Activated CD8-positive, alpha-beta memory T cell treated with anti-CD3 and anti-CD28 coated beads, Interleukin-2, amount 50 U/mL, for 4 hours (primary cell): ENCODE measurements around the gene DAPK2.

Experiments
- DNase-seq: peaks from one replicate; pipeline ENCODE4 v3.0.0-alpha.2; 2020

The DAPK2 gene

DNA sequence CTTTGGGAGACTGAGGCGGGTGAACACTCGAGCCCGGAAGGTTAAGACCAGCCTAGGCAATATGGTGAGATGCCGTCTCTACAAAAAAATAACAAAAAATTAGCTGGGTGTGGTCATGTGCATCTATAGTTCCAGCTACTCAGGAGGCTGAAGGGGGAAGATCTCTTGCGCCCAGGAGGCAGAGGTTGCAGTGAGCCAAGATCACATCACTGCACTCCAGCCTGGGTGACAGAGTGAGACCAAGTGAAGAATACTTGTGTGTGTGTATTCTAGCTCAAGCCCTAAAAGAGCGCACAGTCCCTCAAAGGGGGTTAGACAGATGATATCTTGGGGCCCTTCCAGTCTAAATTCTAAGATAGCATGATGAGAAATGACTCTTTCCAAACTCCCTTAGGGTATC lies 23.7 kb downstream of the DAPK2 start:
- no peak for DNase-seq

DNA sequence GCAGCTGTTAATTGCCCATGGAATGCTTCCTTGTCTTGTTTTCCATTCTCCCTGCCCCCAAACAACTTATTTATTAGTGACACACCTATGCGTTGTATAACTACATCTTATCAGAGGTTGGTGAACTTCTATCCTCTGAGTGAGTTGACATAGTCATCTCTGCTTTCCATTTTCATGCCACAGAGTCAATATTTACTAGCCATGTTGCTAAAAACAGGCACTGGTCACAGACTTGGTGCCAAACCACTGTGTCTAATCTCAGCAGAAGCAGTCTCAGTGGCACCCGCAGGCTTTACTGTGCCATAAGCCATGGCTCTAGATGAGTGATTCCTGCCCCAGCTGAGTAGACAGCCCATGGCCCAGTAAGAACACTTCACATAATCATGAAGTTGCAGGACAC lies 26.5 kb downstream of the DAPK2 start:
- no peak for DNase-seq

DNA sequence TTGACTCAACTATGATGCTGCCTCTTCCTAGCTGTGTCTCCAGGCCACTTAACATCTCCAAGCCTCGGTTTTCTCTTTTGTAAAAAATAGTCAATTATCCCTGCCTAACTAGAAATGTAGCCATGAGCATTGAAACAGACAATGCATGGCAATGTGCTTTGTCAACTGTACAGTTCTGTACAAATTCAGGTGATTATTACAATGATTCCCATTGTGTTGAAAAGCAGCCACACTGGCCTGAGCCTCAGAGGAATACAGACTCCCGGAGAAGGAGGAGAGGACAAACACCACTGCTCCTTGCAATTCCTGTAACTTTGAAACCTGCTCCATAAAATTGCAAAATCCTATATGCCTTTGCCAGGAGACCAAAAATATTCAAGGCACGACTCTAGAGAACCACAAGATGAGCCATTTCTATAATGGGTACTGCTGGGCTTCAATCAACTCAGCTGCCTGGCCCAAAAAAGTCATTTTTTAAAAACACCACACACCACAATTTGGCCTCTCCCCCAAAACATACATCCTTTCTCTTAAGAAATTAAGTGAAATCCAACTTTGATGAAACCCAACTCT lies 28.6 kb downstream of the DAPK2 start:
- no peak for DNase-seq

DNA sequence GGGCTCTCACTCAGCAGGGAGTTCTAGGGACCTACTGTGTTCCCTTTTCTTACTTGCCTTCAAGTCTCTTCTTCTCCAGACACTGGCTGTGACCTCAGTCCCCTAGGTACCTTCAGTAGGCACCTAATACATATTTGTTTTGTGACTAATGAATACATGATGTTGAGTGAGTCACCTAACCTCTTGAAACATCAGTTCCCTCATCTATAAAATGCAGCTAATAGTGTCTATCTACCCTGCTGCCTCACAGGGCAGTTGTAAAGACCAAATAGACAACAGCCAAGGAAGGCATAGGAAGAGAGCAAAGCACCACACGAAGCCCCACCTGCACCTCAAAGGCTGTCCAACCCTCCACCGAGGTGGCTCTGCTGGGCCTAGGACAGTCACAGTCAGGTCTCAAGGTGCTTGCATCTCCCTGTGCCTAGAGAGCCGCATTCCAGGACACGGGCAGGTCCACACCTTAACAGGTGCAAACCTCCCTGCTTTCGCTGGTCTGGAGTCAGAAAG lies 29.1 kb downstream of the DAPK2 start:
- DNase-seq, result no peak

DNA sequence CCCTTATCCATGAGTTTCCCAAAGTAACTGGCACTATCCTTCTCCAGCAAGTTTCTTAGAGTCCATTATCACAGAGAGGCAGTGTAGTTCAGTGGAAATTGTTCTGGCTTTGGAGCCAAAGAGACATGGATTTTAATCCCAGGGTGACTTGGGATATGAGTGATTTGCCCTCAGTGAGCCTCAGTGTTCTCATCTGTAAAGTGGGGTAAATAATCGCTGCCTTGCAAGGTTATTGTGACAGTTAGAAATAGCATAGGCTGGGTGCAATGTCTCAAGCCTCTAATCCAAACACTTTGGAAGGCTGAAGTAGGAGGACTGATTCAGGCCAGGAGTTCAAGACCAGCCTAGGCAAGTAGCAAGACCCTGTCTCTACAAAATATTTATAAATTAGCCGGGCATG lies 30.0 kb downstream of the DAPK2 start:
- DNase-seq, result no peak

DNA sequence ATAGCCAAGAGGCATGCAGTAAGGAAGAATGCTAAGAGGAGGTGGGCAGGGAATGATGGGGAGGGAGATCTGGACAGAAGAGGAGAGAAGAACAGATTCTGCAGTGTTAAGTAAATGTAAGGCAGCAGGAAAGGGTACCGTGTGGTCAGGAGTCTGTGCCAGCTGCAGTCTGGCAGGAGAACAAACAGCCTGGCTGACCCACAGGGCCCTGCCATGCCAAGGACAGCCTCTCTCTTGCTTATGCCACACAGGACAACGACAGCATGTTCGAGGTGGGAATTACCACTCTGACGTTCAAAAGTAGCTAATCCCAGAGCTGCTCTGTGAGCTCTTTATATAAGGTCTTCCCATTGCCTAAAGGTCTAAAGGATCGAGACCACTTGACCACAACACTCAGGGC lies 31.3 kb downstream of the DAPK2 start:
- DNase-seq, result no peak

DNA sequence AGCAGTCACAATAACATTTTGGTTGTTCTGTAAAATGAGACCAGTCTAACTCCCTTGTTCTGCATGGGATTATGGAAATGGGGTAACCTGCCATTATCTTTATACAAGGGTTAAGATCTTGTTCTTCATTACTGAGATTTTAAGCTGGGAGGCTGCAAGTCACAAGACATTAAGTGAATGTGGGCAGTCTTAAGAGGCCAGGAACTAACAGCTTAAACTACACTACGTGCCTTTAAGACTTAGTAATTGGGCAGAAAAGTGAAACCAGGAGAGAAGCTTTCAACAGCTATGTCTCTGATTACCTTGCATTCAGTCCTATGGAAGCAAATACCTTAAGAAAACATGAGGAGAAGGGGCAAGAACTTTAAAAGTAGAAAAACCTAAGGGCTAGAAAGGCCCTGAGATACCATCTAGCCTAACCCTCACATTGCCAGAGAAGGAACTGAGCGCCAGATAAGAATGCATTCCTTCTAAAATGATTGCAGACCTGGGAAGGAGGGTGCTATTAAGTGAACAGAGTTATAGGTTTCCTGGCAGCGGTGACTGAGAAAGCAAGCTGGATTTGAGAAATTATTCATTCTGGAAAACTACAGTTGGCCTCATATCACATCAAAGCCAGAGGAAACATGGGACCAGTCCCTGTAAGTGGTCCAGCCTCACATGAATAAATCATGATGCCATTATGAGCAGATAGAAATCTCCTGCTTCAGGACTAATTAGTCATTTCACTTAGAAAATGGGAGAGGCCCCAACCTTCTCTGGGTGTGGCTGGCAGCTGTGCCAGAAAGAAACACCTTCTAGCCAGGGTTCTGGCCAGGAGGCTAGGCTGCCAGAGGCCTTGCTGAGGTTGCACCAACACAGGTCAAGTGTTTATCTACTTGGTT lies 32.9 kb downstream of the DAPK2 start:
- DNase-seq, result no peak

DNA sequence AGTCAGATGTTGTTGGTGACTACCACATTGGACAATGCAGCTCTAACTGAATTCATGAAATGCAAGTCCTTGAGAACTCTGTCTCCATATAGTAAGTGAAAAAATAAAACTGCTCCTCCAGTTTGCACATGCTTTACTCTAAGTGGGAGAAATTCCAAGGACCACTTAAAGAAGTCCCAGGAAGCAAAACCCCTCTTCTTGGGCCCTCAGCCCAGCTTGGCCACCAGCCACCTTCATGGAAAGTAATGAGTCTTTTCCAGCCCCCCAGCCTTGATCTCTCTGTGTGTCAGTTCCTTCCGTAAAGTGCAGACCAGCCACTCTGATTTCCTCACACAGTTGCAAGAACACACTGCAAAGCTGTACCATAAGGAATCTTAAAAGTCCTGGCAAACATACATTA lies 34.5 kb downstream of the DAPK2 start:
- no peak for DNase-seq

DNA sequence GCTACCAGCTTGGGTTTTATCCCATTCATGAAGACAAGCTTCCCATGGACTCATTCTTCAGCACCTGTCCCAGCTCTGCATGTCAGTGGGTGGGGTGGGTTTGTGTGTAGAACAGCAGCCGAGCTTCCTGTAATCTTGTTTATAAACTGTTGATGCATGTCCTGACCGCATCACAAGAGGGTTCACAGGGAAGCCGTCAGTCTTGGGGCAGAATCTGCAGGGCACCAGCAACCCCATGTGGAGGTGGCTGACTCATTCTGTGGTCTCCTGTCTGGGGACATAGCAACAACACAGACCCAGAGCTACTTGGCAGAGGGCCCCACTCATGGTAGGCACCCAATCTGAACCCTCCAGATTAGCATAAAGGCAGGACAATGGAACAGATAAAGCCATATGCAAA lies 35.6 kb downstream of the DAPK2 start:
- DNase-seq, result peak; percentile 83

DNA sequence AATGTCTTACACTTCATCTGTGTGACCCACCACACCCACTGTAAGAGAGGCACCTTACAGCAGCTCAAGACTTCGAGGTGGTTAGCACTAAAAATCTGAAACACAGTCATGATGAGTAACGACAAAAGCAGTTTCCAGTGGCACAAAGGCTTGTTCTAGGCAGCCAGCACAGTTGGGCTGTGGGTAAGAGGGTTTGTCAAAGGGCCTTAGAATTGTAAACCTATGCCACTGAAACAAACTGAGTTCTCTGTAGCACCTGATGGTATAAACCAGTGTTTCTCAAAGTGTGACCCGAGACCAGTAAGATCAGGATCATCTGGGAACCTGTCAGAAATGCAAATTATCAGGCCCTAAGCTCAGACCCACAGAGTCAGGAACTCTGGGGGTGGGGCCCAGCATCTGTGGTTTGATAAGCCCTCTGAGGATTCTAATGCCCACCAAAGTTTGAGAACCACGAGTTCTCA lies 36.5 kb downstream of the DAPK2 start:
- peak; percentile 46 for DNase-seq

DNA sequence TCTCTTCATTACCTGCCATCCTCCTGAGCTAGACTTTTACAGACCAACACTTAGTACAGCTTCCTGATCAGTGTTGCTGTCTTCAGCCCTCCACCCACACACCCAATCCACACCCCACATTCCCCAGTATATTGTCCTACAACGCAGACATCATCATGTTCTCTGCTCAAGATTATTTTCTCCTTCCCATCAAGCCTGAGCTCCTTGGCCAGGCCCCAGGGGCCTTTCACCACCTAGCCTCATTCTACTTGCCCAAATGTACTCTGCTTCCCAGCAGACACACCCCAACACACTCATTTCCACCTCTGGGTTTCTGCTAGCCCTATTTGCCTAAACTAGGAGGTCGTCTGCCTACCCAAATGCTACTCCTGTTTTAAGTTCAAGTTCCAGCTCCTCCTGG lies 37.0 kb downstream of the DAPK2 start:
- no peak for DNase-seq

DNA sequence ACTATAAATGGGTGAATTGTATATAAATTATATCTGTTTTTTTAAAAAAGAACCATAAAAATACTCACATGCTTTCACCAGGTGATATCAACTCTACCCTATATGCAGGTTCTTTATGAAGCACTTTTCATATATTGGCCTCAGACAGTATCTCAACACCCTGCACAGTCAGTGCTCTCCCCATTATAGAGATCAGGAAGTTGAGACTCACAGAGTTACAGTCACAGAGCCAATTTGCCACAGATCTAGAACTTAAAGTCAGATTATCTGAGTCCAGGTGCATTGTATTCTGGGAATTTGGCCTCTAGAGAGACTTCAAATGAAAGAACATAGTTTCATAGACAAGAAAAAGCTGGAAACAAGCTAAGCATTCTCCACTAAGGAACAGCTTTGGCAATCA lies 38.1 kb downstream of the DAPK2 start:
- DNase-seq, result no peak

DNA sequence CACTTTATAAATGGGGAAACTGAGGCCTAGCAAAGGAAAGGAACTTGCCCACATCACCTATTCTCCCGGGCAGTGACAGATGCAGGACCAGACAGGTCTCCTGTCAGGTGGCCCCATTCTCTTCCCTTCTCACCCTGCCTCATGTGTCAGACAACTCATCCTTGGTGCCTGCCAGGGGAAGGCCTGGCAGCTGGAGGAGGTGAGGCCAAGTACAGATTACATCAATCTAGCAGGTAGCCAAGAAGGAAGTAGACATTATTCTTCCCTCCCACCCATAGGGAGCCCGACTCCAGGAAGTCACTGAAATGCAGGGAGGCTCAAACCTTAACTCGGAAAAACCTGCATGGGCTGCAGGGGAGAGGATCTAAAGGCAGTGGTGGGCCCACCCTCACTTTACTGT lies 39.6 kb downstream of the DAPK2 start:
- DNase-seq, result no peak

DNA sequence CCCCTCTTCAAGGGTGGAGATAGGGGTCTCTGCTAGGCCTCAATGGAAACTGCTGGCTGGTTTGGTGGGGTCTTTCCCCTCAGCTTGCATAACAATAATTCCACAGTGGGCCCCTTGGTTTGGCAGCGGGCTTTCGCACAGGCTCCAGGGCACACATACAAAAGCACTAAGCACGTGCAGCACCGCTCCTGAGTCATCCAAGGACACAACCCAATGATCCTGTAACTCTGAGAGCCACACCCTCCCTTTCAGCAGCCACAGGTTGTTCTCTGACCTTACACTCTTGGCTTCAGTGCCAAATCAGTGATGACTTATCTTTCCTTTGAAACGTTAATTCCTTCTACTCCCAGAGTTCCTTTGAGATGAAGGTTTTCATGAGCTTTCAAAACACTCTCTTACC lies 41.7 kb downstream of the DAPK2 start:
- no peak for DNase-seq

DNA sequence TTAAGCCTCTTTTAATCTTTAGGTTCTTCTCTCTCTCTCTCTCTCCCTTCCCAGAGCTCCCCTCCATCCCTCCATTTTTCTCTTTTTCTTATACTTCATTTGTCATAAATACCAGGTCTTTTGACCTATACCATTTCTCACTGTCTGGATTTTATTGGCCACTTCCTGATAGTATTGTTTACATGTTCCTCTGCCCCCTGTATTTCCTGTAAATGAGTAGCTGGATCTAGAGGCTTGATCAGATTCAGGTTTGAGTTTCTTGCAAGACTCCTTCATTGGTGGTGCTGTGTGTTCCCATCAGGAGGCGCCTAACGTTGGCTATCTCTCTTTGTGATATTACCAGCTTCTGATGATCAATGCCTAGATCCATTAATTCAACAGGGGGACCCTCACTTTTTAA lies 42.2 kb downstream of the DAPK2 start:
- no peak for DNase-seq

DNA sequence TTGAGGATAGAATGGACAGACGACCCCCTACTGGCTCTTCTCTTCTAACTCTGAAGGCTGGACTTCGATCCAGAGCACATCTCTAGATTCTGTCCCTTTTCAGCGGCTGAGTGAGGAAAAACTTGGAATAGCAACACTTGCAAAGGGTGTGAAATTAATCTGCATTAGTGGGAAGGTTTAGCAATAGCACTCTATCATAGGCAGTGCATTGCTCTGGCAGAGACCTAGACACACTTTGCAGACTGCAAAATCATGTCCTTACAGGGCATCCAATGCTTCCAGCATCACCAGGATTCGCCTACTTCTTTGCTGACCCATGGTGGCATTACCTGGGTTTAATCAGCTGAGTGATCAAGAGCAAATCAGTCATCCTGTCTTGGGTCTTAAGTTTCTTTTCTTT lies 43.1 kb downstream of the DAPK2 start:
- no peak for DNase-seq

DNA sequence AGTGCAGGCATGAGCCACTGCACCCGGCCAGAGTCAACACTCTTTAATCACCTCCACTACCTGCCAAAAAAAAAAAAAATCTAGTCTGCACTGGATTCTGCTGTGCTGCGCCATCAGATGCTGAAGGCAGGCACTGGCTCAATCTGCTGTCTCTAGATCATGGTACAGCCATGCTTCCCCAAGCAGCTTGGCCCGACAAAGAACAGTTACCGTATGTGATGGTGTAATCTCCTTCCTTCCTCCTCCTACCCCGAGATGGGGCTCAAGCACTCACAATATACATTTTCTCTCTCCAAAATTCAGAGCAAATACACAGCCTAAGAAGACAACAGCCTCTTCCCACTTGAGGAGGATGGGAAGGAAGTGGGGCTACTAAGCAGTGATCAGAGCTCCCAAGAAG lies 45.1 kb downstream of the DAPK2 start:
- no peak for DNase-seq

DNA sequence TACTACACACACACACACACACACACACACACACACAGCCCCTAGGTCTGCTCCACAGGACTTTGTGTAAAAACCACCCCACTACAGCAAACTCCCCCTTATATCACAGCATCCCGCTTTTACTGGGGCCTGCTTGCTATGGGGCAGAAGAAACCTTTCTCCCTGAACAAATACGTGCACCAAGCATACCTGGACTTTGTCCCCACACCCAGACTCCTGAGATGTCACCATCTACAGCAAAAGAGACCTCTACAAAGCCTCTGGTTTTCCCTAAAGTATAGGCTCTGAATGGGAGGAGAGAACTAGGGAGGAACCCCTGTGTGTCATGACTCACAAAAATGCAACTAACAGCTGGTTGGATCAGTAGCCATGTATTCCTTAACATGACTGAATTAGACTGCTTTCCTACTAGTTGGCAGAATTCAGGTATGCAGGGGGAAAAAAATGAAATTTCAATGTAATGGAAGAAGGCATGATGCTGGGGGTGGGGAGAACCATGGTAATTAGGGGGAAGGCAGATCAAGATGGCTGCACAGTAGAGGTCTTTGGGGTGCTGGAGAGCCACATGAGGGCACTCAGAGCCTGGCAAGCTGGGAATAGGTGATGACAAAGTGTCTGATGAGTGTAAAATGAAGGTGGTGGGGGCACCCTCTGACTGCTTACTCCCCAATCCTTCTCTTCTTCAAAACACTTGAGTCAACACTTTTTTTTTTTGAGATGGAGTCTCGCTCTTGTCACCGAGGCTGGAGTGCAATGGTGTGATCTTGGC lies 45.9 kb downstream of the DAPK2 start:
- no peak for DNase-seq

DNA sequence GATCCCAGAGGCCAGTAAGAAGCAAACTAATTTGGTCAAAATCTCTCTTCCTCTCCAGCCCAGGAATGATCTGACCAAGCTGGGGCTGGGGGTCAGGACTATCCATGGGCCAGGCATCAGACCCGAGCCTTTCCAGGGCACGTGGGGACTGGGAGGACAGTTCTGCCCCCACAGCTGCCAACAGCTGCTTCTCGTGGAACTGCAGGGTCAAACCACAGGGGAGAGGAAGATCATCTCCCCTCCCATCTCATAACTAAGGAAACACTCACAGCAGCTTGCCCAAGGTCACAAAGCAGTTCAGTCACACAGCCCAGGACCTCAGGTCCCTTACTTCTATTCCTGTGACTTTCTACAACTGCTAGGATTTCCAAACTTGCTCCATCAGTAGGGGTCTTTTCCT lies 47.1 kb downstream of the DAPK2 start:
- no peak for DNase-seq

DNA sequence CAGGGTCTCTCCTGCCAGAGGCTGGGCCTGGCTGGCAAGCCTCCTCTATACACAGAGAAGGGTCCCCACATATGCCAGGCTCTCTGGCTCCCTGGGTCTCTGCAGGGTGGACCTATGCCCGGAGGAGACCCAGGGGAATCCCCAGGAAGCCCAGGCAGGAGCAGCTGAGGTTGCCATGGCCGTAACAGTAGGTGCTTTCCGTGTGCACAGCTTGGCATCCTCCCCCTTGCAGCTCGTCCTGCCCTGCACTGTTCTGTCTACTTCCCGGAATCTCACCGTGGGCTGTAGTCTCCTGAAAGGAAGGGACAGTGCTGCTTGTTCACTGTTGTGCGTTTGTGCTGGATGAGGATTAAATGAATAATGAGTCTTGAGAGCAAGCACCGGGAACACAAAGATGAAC lies 47.8 kb downstream of the DAPK2 start:
- no peak for DNase-seq

DNA sequence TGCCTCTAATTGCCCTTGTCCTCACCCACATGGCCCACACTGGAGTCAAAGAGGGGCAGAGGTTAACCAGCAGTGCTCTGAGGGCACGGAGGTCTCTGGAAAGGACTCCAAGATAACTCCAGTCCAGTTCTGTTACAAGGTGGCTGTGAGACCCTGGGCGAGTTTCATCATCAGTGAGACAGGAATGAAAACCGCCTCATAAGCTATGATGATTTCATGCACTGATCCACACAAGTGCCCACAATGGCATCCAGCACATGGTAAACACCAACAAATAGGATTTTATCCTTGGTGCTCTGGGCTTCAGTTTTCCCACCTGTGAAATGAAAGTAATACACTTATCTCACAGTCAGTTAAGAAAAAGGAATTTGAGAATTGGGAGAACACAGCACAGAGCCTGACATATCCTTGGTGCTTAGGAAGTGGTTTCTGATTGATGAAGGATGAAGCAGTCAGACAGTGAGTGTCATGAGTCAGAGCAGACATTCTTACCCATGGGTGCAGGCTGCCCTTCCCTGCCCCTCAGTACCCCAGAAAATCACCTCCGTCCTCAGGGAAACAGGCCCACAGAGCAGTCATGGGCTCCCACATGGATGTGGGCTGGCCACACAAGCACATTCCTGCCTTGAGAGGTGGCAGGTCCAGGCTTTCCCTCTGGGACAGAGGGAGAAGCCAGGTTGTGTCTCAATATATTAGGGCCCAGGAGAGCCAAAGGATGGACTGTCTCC lies 48.4 kb downstream of the DAPK2 start:
- DNase-seq, result no peak

DNA sequence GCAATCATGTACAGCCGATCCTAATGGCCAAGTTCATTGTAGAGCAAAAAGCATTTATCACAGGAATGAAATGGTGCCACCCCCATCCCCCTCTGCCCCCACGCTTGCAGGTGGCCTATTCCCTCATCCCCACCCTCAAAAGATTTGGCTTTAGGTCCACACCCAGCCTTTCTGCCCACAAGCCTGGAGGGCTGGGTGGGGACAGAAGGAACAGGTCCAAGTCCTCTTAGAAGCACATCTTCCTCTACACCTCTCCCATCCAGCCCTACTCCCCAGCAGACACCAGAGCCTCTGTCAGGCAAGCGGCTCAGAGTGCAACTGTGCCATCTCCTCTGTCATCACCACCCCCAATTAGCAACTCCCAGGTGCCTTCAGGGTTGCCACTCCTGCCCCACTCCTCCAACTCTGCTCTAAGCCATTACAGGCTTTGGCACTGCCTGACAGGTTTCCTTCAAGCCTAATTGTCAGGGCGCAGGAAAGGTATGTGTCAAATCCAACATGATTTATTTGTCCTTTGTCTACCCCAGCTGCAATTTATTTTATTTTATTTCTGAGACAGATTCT lies 49.4 kb downstream of the DAPK2 start:
- DNase-seq, result no peak

DNA sequence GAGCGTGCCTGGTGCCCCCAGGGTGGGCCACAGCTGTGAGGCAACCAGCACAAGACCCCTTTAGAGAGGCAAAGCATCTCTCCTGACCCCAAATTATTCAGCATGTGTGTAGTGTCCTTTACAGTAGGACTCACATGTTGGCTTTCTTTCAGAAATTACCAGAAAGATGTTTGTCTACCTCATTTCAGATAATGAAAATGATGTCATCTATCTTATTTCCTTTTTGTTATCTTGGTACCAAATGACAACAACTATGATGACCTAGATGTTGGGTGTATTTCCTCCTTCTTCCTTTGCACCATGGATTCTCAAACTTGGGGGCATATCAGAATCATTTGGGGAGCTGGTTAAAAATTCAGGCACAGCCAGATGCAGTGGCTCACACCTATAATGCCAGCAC lies 50.5 kb downstream of the DAPK2 start:
- no peak for DNase-seq
